ENCODE measurements around the gene CEP85L.

The CEP85L gene

DNA sequence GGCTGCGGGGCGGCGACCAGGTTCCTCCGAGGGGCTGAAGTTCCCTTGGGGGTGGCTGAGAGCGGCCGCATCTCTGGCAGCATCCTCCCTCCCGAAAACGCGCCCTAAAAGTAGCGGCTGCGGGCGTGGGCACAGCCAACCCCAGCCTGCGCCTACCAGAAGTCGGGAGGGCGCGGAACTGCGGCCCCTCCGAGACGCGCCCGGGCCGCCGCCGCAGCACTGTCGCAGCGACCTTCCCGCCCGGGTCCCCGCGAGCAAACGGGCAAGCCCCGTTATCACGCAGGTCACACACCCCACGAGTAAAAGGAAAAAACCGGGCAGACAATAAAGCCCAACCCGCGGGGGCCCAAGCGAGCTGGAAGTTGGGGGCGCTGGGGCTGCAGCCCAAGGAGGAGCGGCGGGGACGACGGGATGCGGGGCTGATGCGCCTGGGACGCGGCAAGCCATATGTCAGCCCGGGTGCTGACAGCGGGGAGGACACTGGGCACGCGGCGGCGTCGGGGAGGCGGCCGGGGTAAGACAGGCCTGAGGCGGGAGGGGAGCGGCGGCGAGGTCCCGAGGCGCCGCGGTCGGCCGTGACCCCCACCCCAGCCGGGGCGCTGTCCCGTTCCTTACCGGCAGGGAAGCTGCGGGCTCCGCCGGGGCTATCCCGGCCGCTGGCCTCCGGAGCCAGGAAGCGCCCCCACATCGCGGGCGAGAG is 659 bp downstream of the CEP85L start:
- no peak for TF ChIP-seq CTCF (conservative IDR thresholded peaks at IDR 0.05; ENCODE audit: low read depth, low read length)
- peak overlapping the region; percentile 79 for H3K4me3 ChIP-seq (ENCODE audit: low read length)
- DNase-seq (ENCODE audit: low read depth) = no peak

DNA sequence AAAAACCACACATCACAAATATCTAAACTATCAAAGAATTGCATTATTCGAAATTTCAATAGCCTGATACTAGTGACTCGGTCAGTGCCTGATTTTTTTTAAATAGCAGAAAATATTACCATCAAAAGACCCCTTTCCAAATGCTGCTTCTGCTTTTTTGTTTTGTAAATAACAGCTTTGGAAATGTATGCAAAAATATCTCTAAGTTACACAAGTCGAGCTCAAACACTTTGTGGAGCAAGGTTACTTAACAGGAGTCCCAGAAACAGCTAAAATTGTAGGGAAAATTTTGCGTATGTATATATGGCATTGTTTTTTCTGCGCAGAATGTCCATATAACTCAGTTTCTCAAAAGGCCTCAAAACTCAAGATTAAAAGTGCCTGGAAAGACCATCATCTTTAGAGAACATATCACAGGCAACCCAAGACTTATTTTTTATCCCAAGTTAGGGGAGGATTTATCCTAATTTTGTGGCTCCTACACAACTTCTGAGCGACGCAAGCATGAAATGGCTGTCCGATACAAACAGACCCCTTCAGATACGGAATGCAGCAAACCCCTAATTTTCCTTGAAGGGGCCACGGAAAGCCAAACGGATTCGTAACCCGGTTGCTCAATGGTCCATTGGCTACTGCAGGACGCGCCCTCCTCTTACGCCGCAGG is 1.3 kb downstream of the CEP85L start:
- no peak for DNase-seq (ENCODE audit: low read depth)
- no peak for TF ChIP-seq CTCF (conservative IDR thresholded peaks at IDR 0.05; ENCODE audit: low read depth, low read length)
- peak overlapping the region; percentile 79 for H3K4me3 ChIP-seq (ENCODE audit: low read length)

DNA sequence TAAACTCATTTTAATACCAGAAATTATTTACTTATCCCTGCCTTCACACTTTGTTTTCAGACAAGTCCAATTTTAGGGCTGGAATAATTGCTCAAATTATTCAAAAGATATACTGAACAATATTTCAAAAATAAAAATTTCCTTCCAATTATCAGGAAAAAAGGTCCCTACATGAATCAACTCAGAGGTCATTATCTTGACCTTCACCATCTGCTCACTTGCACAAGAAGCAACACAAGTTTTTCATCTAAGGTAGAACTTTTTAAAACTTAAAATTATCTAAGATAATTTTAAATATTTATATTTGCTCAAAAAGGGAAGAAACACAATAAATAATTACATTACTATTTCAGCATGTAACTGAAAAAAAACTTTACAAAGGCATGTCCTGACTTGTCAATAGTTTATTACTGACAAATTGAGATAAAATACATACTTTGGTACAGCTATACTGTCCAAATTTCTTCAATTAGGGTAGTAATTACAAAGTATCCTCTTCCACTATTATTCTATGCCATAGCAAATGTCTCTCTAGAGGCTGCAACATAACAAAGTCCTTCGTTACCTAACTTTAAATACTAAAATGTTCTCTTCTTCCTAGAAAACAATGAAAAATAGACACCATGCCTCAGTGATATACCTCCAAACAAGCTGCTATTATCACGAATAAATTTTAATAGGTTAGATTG is 2.4 kb downstream of the CEP85L start:
- peak overlapping the region; percentile 12 for H3K4me3 ChIP-seq (ENCODE audit: low read length)
- no peak for DNase-seq (ENCODE audit: low read depth)
- no peak for TF ChIP-seq CTCF (conservative IDR thresholded peaks at IDR 0.05; ENCODE audit: low read depth, low read length)

DNA sequence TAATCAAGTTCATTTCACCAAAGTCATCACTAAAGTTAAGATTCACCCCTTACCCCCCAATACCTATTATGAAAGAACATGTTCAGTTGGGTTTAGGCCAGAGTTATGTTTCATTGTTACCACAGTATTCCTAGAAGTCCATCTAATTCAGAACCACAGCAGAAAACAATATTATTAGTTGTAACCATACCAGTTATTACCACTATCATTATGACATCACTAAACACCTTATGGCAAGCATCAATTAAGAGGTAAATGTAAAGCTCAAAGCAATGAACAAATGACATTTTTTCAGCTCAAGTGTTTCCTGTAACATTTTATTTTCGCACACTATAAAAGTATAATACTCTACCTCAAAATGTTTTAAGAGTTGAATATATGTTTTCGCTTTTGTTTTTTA is 4.4 kb downstream of the CEP85L start:
- no peak overlapping the region for H3K4me3 ChIP-seq (ENCODE audit: low read length)
- no peak for TF ChIP-seq CTCF (conservative IDR thresholded peaks at IDR 0.05; ENCODE audit: low read depth, low read length)
- no peak for DNase-seq (ENCODE audit: low read depth)

DNA sequence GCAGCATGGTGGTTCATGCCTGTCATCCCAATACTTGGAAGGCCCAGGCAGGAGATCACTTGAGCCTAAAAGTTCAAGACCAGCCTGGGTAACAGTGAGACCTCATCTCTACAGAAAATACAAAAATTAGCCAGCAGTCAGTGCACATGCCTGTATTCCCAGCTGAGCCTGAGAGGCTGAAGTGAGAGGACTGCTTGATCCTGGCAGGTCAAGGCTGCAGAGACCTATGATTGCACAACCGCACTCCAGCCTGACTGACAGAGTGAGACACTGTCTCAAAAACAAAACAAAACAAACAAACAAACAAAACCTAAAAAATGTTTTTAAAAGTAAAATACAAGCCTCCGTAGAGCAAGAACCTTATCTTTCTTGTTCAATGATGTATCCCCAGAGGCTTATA is 6.0 kb downstream of the CEP85L start:
- no peak overlapping the region for H3K4me3 ChIP-seq (ENCODE audit: low read length)
- no peak for TF ChIP-seq CTCF (conservative IDR thresholded peaks at IDR 0.05; ENCODE audit: low read depth, low read length)
- DNase-seq (ENCODE audit: low read depth) = no peak

DNA sequence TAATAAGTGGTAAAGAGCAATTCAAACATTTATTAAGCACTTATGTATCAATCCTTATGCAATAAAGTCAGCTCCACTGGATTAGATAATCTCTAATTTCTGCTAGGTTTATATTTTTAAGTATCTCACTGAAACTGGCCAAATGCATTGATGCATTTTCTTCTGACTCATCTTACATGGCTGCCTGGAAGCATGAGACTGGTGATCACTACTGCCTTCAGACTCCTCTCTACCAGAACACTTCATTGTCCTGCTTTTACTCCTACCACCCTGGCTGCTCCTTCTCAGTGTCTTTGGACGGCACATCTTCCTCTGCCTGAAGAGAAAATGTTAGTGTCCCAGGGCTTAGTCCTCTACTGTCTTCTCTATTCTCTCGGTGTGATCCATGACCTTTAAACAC is 7.4 kb downstream of the CEP85L start:
- H3K4me3 ChIP-seq (ENCODE audit: low read length) = no peak overlapping the region
- DNase-seq (ENCODE audit: low read depth) = no peak
- no peak for TF ChIP-seq CTCF (conservative IDR thresholded peaks at IDR 0.05; ENCODE audit: low read depth, low read length)
